H9 (cell line): Measurements from ENCODE around the gene GAGE1. TPM values are rescaled to one million over a fixed set of nuclear protein-coding genes. Genes with fewer than 3 reads are reported as not detected.

ENCODE experiments used
- DNase-seq: peaks from one replicate; pipeline ENCODE4 v3.0.0-alpha.2; 2017
- H2AFZ ChIP-seq: one replicate; pipeline ENCODE4 v1.6.1; 2013; ENCODE audit warnings: mild to moderate bottlenecking, low read length, control low read depth, moderate library complexity
- H2AK5ac ChIP-seq: 2 replicates; pipeline ENCODE4 v1.6.1; 2013; ENCODE audit warnings: low read length, control low read depth, mixed read lengths; ENCODE audit not compliant: insufficient read length
- H2BK120ac ChIP-seq: one replicate; pipeline ENCODE4 v1.6.1; 2013; ENCODE audit warnings: low read depth, mild to moderate bottlenecking, low read length, control low read depth, inconsistent platforms; ENCODE audit not compliant: poor library complexity, severe bottlenecking
- H2BK12ac ChIP-seq: 2 replicates; pipeline ENCODE4 v1.6.1; 2013; ENCODE audit warnings: low read length, control low read depth, mixed read lengths, low read depth; ENCODE audit not compliant: insufficient read length
- H2BK15ac ChIP-seq: 2 replicates; pipeline ENCODE4 v1.6.1; 2013; ENCODE audit warnings: low read depth, low read length, control low read depth
- H2BK20ac ChIP-seq: one replicate; pipeline ENCODE4 v1.6.1; 2013; ENCODE audit warnings: low read depth, mild to moderate bottlenecking, low read length, control low read depth, inconsistent platforms; ENCODE audit not compliant: poor library complexity, severe bottlenecking
- H2BK5ac ChIP-seq: 2 replicates; pipeline ENCODE4 v1.6.1; 2013; ENCODE audit warnings: low read length, control low read depth, mixed read lengths; ENCODE audit not compliant: insufficient read length
- H3K14ac ChIP-seq: 2 replicates; pipeline ENCODE4 v1.6.1; 2013; ENCODE audit warnings: low read length, control low read depth; ENCODE audit not compliant: insufficient read depth
- H3K18ac ChIP-seq: 2 replicates; pipeline ENCODE4 v1.6.1; 2013; ENCODE audit warnings: low read depth, mild to moderate bottlenecking, mixed read lengths, low read length, control low read depth; ENCODE audit not compliant: insufficient read length
- H3K23ac ChIP-seq: 2 replicates; pipeline ENCODE4 v1.6.1; 2013; ENCODE audit warnings: low read length, control low read depth, mixed read lengths, low read depth; ENCODE audit not compliant: insufficient read length
- H3K23me2 ChIP-seq: 2 replicates; pipeline ENCODE4 v1.6.1; 2013; ENCODE audit warnings: low read depth, mild to moderate bottlenecking, mixed read lengths, low read length, control low read depth; ENCODE audit not compliant: insufficient read length, poor library complexity, severe bottlenecking
- H3K27ac ChIP-seq: 2 replicates; pipeline ENCODE4 v1.5.1; 2013; ENCODE audit warnings: low read length, control low read depth, mixed read lengths, low read depth; ENCODE audit not compliant: insufficient read length
- H3K27me3 ChIP-seq: 2 replicates; pipeline ENCODE4 v1.6.1; 2013; ENCODE audit warnings: low read length, control low read depth, inconsistent platforms; ENCODE audit not compliant: insufficient read depth
- H3K4ac ChIP-seq: 2 replicates; pipeline ENCODE4 v1.6.1; 2013; ENCODE audit warnings: low read depth, mild to moderate bottlenecking, control low read depth, inconsistent platforms, low read length, moderate library complexity
- H3K4me1 ChIP-seq: 2 replicates; pipeline ENCODE4 v1.6.1; 2013; ENCODE audit warnings: low read length, control low read depth, inconsistent platforms; ENCODE audit not compliant: insufficient read depth
- H3K4me2 ChIP-seq: 2 replicates; pipeline ENCODE4 v1.6.1; 2013; ENCODE audit warnings: low read length, control low read depth, mixed read lengths; ENCODE audit not compliant: insufficient read length, insufficient read depth
- H3K56ac ChIP-seq: 2 replicates; pipeline ENCODE4 v1.6.1; 2013; ENCODE audit warnings: low read depth, mild to moderate bottlenecking, mixed read lengths, low read length, control low read depth; ENCODE audit not compliant: insufficient read length
- H3K79me1 ChIP-seq: 2 replicates; pipeline ENCODE4 v1.6.1; 2013; ENCODE audit warnings: low read depth, mild to moderate bottlenecking, moderate library complexity, low read length, control low read depth, inconsistent platforms; ENCODE audit not compliant: insufficient read depth, poor library complexity, severe bottlenecking
- H3K79me2 ChIP-seq: 2 replicates; pipeline ENCODE4 v1.6.1; 2013; ENCODE audit warnings: low read length, control low read depth, inconsistent platforms; ENCODE audit not compliant: insufficient read depth
- H3K9ac ChIP-seq: 2 replicates; pipeline ENCODE4 v1.6.1; 2013; ENCODE audit warnings: low read length, control low read depth, mixed read lengths; ENCODE audit not compliant: insufficient read length; ENCODE audit errors: extremely low read depth
- H3K9me3 ChIP-seq: one replicate; pipeline ENCODE4 v1.6.1; 2013; ENCODE audit warnings: low read depth, low read length, inconsistent platforms; ENCODE audit not compliant: control insufficient read depth
- H3T11ph ChIP-seq: one replicate; pipeline ENCODE4 v1.6.1; 2013; ENCODE audit warnings: mild to moderate bottlenecking, low read length, control low read depth, inconsistent platforms
- H4K20me1 ChIP-seq: one replicate; pipeline ENCODE4 v1.6.1; 2013; ENCODE audit not compliant: control insufficient read depth, insufficient read length, insufficient read depth
- H4K5ac ChIP-seq: 2 replicates; pipeline ENCODE4 v1.6.1; 2013; ENCODE audit warnings: low read depth, mild to moderate bottlenecking, mixed read lengths, low read length, control low read depth; ENCODE audit not compliant: insufficient read length
- H4K8ac ChIP-seq: replicated peaks from 2 replicates; pipeline ENCODE4 v1.6.1; 2013; ENCODE audit warnings: low read length, control low read depth, mixed read lengths, low read depth; ENCODE audit not compliant: insufficient read length
- H4K91ac ChIP-seq: 2 replicates; pipeline ENCODE4 v1.6.1; 2013; ENCODE audit warnings: low read depth, mild to moderate bottlenecking, moderate library complexity, mixed read lengths, low read length, control low read depth; ENCODE audit not compliant: insufficient read length
- H3K27ac Mint-ChIP-seq, 3 experiments: 2 replicates in 2 of 3; 3 replicates in 1 of 3; pipeline ENCODE4 v1.8.0; 2020 to 2021; ENCODE audit warnings: mixed read lengths in 3 of 3, mild to moderate bottlenecking in 1 of 3, moderate library complexity in 1 of 3
- H3K27me3 Mint-ChIP-seq: 2 replicates; pipeline ENCODE4 v1.8.0; 2021; ENCODE audit warnings: low read depth, mild to moderate bottlenecking, moderate library complexity, mixed read lengths
- H3K36me3 Mint-ChIP-seq, 3 experiments: 2 replicates in 2 of 3; 3 replicates in 1 of 3; pipeline ENCODE4 v1.8.0; 2020 to 2021; ENCODE audit warnings: low read depth in 3 of 3, mixed read lengths in 3 of 3; ENCODE audit not compliant: insufficient read depth in 1 of 3
- H3K4me1 Mint-ChIP-seq, 2 experiments: 2 replicates each; pipeline ENCODE4 v1.8.0; 2020; ENCODE audit warnings: mixed read lengths in 2 of 2
- H3K4me3 Mint-ChIP-seq, 2 experiments: 2 replicates in 1 of 2; 3 replicates in 1 of 2; pipeline ENCODE4 v1.8.0; 2020 to 2021; ENCODE audit warnings: mild to moderate bottlenecking in 2 of 2, mixed read lengths in 2 of 2, moderate library complexity in 1 of 2
- H3K9me3 Mint-ChIP-seq, 2 experiments: 2 replicates in 1 of 2; 3 replicates in 1 of 2; pipeline ENCODE4 v1.8.0; 2020; ENCODE audit warnings: mild to moderate bottlenecking in 2 of 2, mixed read lengths in 2 of 2, moderate library complexity in 1 of 2
- CTCF ChIP-seq: fragments of 200-600 bp; sonication (generic); conservative IDR thresholded peaks from 3 replicates; pipeline ENCODE4 v1.8.0; 2021; ENCODE audit warnings: antibody characterized with exemption, mild to moderate bottlenecking
- WGBS: extraction: QIAGEN DNeasy Blood & Tissue Kit; methylation state at CpG from one replicate; pipeline ENCODE4 v1.1.7; 2013; ENCODE audit warnings: missing lambda C conversion rate, low lambda C conversion rate, mixed read lengths; ENCODE audit not compliant: insufficient read length; ENCODE audit errors: extremely low coverage; 5-methylcytosine and 5-hydroxymethylcytosine counted together
- total RNA-seq: library from RNA; stranded (reverse); gene quantifications from 2 replicates; pipeline ENCODE4 v1.2.1, GENCODE V29; 2021

Gene GAGE1
- total RNA-seq, 1 experiment from 2014 or later, result not detected

GRCh38 chrX:49610718-49611310 is 12.0 kb downstream of the GAGE1 start:
- Histone ChIP-seq H3K23ac (no peak overlapping the region), H2BK12ac (no peak overlapping the region), H3K14ac (no peak overlapping the region), H4K8ac (no peak overlapping the region), H2AK5ac (no peak overlapping the region), H3K27ac (no peak overlapping the region), H4K5ac (no peak overlapping the region), H4K20me1 (no peaks in the 10 kb centered on the region), H4K91ac (no peak overlapping the region), H3K9ac (no peak overlapping the region), H3K79me1 (no peaks in the 10 kb centered on the region), H2BK5ac (no peak overlapping the region), H3T11ph (no peak overlapping the region), H3K4me2 (no peak overlapping the region), H3K4me1 (no peaks in the 10 kb centered on the region), H3K27me3 (no peaks in the 10 kb centered on the region), H3K79me2 (no peaks in the 10 kb centered on the region), H2BK20ac (no peak overlapping the region), H2BK15ac (no peak overlapping the region), H2AFZ (no peak overlapping the region), H3K23me2 (no peaks in the 10 kb centered on the region), H3K9me3 (peaks cover 38% of the 10 kb centered on the region), H3K18ac (no peak overlapping the region), H3K4ac (no peak overlapping the region), H3K56ac (no peak overlapping the region), H2BK120ac (no peak overlapping the region)
- Mint-ChIP-seq H3K27me3 (no peaks in the 10 kb centered on the region), H3K27ac (no peak overlapping the region), H3K4me3 (no peak overlapping the region), H3K9me3 (peaks cover 59 to 72% of the 10 kb centered on the region in 2 experiments), H3K4me1 (peaks cover 0 to 5% of the 10 kb centered on the region in 2 experiments; a peak in 2 of 4 replicates), H3K36me3 (peaks cover 0 to 4% (median 0%) of the 10 kb centered on the region in 3 experiments; a peak in 4 of 7 replicates)
- DNase-seq, result no peak
- no peak for TF ChIP-seq CTCF
- WGBS, result no CpG with 5 or more reads among the region's 7 CpGs
